Measurements from ENCODE around the gene HDAC4.

HDAC4 gene

GRCh38 chr2:239200646-239201530 lies 199.9 kb downstream of the HDAC4 start:
- Mint-ChIP-seq H3K27me3 (no peaks in the 10 kb centered on the region), H3K4me3 (no peak overlapping the region), H3K27ac (no peak overlapping the region), H3K36me3 (peaks cover 52% of the 10 kb centered on the region), H3K4me1 (peaks cover 27% of the 10 kb centered on the region), H3K9me3 (no peaks in the 10 kb centered on the region)
- CTCF ChIA-PET: no interaction called here
- DNase-seq: no peak

- Mint-ChIP-seq H3K36me3 (peaks cover 46% of the 10 kb centered on the region), H3K27me3 (no peaks in the 10 kb centered on the region), H3K4me3 (no peak overlapping the region), H3K9me3 (no peaks in the 10 kb centered on the region), H3K27ac (peak overlapping the region; percentile 62), H3K4me1 (peaks cover 17% of the 10 kb centered on the region)
- no peak for DNase-seq
- CTCF ChIA-PET: no interaction called here
These were observed 201.6 kb downstream of the HDAC4 start for GRCh38 chr2:239199041-239199768.

GRCh38 chr2:239198221-239198620 lies 202.6 kb downstream of the HDAC4 start:
- DNase-seq: peak; percentile 3
- Mint-ChIP-seq H3K27ac (no peak overlapping the region), H3K4me1 (peaks cover 11% of the 10 kb centered on the region), H3K36me3 (peaks cover 50% of the 10 kb centered on the region), H3K27me3 (no peaks in the 10 kb centered on the region), H3K9me3 (no peaks in the 10 kb centered on the region), H3K4me3 (no peak overlapping the region)
- CTCF ChIA-PET: interaction anchor here (0.7 kb wide), 1 partner anchor 32 kb away, joined by 3 read pairs; no protein-coding TSS in a partner anchor

GRCh38 chr2:239197146-239197545 lies 203.7 kb downstream of the HDAC4 start:
- Mint-ChIP-seq H3K4me1 (peaks cover 5% of the 10 kb centered on the region), H3K4me3 (no peak overlapping the region), H3K9me3 (no peaks in the 10 kb centered on the region), H3K36me3 (peaks cover 46% of the 10 kb centered on the region), H3K27ac (no peak overlapping the region), H3K27me3 (no peaks in the 10 kb centered on the region)
- CTCF ChIA-PET: no interaction called here
- DNase-seq: peak; percentile 18

- no peaks in the 10 kb centered on the region for H3K4me1 Mint-ChIP-seq
- H3K27ac Mint-ChIP-seq: no peak overlapping the region
- peak; percentile 17 for DNase-seq
- no peaks in the 10 kb centered on the region for H3K9me3 Mint-ChIP-seq
- peaks cover 43% of the 10 kb centered on the region for H3K36me3 Mint-ChIP-seq
- no peaks in the 10 kb centered on the region for H3K27me3 Mint-ChIP-seq
- CTCF ChIA-PET: no interaction called here
- H3K4me3 Mint-ChIP-seq: no peak overlapping the region
These were observed 204.3 kb downstream of the HDAC4 start for GRCh38 chr2:239196474-239197021.

- no peaks in the 10 kb centered on the region for H3K4me1 Mint-ChIP-seq
- no peak overlapping the region for H3K27ac Mint-ChIP-seq
- H3K36me3 Mint-ChIP-seq: peaks cover 45% of the 10 kb centered on the region
- DNase-seq: no peak
- H3K27me3 Mint-ChIP-seq: no peaks in the 10 kb centered on the region
- CTCF ChIA-PET: no interaction called here
- no peak overlapping the region for H3K4me3 Mint-ChIP-seq
- H3K9me3 Mint-ChIP-seq: no peaks in the 10 kb centered on the region
These were observed 204.8 kb downstream of the HDAC4 start for GRCh38 chr2:239195992-239196391.

- CTCF ChIA-PET: no interaction called here
- Mint-ChIP-seq H3K4me3 (no peak overlapping the region), H3K36me3 (peaks cover 51% of the 10 kb centered on the region), H3K9me3 (no peaks in the 10 kb centered on the region), H3K27me3 (no peaks in the 10 kb centered on the region), H3K27ac (peak overlapping the region; percentile 28), H3K4me1 (no peaks in the 10 kb centered on the region)
- peak; percentile 6 for DNase-seq
These were observed 205.4 kb downstream of the HDAC4 start for GRCh38 chr2:239195318-239195871.

GRCh38 chr2:239194731-239195317 lies 206.0 kb downstream of the HDAC4 start:
- CTCF ChIA-PET: no interaction called here
- H3K36me3 Mint-ChIP-seq: peaks cover 52% of the 10 kb centered on the region
- peak; percentile 19 for DNase-seq
- H3K4me1 Mint-ChIP-seq: no peaks in the 10 kb centered on the region
- no peaks in the 10 kb centered on the region for H3K9me3 Mint-ChIP-seq
- H3K27ac Mint-ChIP-seq: peak overlapping the region; percentile 28
- H3K27me3 Mint-ChIP-seq: no peaks in the 10 kb centered on the region
- no peak overlapping the region for H3K4me3 Mint-ChIP-seq

GRCh38 chr2:239193925-239194677 lies 206.7 kb downstream of the HDAC4 start:
- CTCF ChIA-PET: no interaction called here

GRCh38 chr2:239193401-239193811 lies 207.4 kb downstream of the HDAC4 start:
- DNase-seq: no peak
- CTCF ChIA-PET: no interaction called here

More at GRCh38 chr2:239193925-239194677, 206.7 kb downstream of the HDAC4 start:
- Mint-ChIP-seq H3K27me3 (no peaks in the 10 kb centered on the region), H3K4me3 (no peak overlapping the region), H3K4me1 (no peaks in the 10 kb centered on the region), H3K27ac (no peak overlapping the region), H3K36me3 (peaks cover 55% of the 10 kb centered on the region), H3K9me3 (no peaks in the 10 kb centered on the region)
- DNase-seq: no peak

GRCh38 chr2:239192975-239193374 lies 207.8 kb downstream of the HDAC4 start:
- CTCF ChIA-PET: no interaction called here
- no peaks in the 10 kb centered on the region for H3K27me3 Mint-ChIP-seq
- H3K36me3 Mint-ChIP-seq: peaks cover 55% of the 10 kb centered on the region
- DNase-seq: no peak
- peak overlapping the region; percentile 24 for H3K27ac Mint-ChIP-seq
- H3K9me3 Mint-ChIP-seq: no peaks in the 10 kb centered on the region
- no peaks in the 10 kb centered on the region for H3K4me1 Mint-ChIP-seq
- H3K4me3 Mint-ChIP-seq: no peak overlapping the region

More at GRCh38 chr2:239193401-239193811, 207.4 kb downstream of the HDAC4 start:
- peaks cover 55% of the 10 kb centered on the region for H3K36me3 Mint-ChIP-seq
- no peaks in the 10 kb centered on the region for H3K4me1 Mint-ChIP-seq
- no peak overlapping the region for H3K4me3 Mint-ChIP-seq
- H3K9me3 Mint-ChIP-seq: no peaks in the 10 kb centered on the region
- H3K27me3 Mint-ChIP-seq: no peaks in the 10 kb centered on the region
- no peak overlapping the region for H3K27ac Mint-ChIP-seq

GRCh38 chr2:239192456-239192855 lies 208.4 kb downstream of the HDAC4 start:
- Mint-ChIP-seq H3K9me3 (no peaks in the 10 kb centered on the region), H3K36me3 (peaks cover 50% of the 10 kb centered on the region), H3K4me1 (no peaks in the 10 kb centered on the region), H3K4me3 (no peak overlapping the region), H3K27me3 (no peaks in the 10 kb centered on the region), H3K27ac (no peak overlapping the region)
- DNase-seq: peak; percentile 18
- CTCF ChIA-PET: interaction anchor here (0.6 kb wide), 1 partner anchor 240 kb away, joined by 3 read pairs; no protein-coding TSS in a partner anchor
